Astrocyte of the hippocampus (primary cell): ENCODE measurements around the gene DCHS1.

Experiments used
- DNase-seq: peaks from one replicate; pipeline ENCODE4 v3.0.0; 2011; ENCODE audit warnings: low read depth, low spot score

The DCHS1 gene

GRCh38 chr11:6626971-6627761, 28.4 kb downstream of the DCHS1 start:
- DNase-seq = no peak

- no peak for DNase-seq
Measured at GRCh38 chr11:6625832-6626420, 29.7 kb downstream of the DCHS1 start.

DNA sequence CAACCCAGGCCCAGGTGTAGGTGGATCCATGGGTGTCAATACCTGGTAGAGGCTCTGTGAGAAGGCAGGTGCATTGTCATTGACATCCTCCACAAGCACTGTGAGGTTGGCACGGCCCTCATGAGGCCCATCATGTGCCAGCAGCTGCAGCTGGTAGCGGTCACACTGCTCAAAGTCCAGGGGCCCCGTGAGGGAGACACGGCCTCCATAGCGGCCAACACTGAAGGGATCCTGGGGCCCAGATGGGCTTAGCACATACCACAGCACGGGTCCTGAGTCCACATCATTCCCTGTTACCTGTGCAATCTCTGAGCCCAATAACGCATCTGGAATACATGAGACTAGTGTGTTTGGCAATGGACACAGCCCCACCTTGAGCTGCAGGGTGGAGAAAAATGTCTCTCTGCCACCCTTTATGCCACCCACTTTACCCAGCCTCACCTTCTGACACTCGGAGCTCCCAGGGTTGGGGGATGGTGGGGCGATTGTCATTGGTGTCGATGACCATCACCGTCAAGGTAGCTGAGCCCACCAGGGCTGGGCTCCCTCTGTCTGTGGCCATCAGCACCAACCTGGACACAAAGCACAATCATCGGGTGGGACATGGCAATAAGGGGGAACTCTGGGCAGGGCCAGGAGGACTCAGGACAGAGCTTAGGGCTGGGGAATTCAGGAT, 30.3 kb downstream of the DCHS1 start:
- DNase-seq = no peak

GRCh38 chr11:6623391-6624363, 31.9 kb downstream of the DCHS1 start:
- no peak for DNase-seq

- no peak for DNase-seq
Measured at GRCh38 chr11:6622261-6623171, 33.1 kb downstream of the DCHS1 start.

DNA sequence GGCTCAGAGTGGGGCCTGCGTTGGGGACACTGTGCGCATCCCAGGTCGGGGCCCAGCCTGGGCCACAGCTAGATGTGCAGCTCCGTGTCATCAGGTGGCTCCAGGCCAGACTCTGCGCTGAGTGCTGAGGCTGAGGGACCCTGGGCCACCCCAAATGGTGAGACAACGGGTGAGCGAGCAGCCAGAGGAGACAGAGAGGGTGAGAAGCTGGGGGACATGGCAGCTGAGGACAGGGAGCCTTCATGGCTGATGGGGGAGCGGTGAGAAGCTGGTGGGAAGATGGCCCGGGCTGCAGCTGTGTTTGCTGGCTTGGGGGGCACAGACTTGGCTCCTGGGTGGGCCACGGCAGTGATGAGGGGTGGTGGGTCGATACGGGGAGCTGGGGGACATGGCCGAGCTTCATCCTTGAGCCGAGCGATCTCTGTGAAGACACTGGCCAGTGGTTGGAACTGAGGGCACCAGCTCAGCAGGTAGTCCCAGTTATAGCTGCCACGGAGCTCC, 33.8 kb downstream of the DCHS1 start:
- DNase-seq = no peak

GRCh38 chr11:6620636-6621035, 35.0 kb downstream of the DCHS1 start:
- no peak for DNase-seq

- peak; percentile 97 for DNase-seq
Measured at GRCh38 chr11:6619004-6619745, 36.4 kb downstream of the DCHS1 start, which contains the start of gene TPP1. Gene TPP1, minus strand, starts transcription at chr11:6619422. Its CDS starts 22 bp downstream, at chr11:6619400.

DNA sequence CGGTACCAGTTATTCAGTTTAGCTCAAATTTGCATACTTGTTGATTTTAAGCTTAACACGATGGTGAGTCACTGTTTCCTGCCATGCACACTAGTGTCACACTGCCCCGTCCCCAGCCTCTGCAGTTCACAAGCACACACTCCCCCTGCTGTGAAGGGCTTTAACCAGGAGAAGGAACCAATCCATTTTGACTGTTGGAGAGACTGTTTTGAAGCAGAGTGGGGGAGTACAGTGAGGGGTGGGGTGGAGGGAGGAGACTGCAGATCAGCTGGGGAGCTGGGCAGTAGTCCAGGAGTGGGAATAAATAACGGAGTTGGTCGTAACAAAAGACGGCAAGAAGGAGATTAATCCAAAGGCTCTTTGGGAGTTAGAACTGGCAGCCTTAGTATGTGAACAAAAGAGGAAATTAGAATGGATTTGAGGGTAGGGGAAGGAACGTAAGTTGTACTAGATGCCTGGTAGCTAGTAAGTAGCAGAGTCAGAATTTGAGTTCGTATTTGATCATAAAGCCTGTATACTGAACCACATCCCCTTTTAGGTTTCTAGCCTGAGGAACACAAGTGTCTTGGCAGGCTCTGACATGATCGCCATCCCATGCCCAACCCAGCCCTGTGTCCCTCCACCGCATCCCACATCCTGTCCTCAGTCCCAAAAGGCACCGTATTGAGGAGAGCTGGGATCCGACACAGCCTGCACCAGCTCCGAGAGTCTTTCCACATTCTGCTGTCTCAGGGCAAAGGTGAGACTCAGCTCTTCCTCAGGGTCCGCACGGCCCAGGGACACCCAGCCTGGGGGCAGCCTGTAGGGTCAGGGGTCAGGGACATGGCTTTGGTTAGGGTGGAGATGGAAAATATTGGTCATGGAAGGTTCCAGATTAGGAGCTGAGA, 37.2 kb downstream of the DCHS1 start:
- peak; percentile 89 for DNase-seq

GRCh38 chr11:6617315-6617781, 38.3 kb downstream of the DCHS1 start:
- no peak for DNase-seq

DNA sequence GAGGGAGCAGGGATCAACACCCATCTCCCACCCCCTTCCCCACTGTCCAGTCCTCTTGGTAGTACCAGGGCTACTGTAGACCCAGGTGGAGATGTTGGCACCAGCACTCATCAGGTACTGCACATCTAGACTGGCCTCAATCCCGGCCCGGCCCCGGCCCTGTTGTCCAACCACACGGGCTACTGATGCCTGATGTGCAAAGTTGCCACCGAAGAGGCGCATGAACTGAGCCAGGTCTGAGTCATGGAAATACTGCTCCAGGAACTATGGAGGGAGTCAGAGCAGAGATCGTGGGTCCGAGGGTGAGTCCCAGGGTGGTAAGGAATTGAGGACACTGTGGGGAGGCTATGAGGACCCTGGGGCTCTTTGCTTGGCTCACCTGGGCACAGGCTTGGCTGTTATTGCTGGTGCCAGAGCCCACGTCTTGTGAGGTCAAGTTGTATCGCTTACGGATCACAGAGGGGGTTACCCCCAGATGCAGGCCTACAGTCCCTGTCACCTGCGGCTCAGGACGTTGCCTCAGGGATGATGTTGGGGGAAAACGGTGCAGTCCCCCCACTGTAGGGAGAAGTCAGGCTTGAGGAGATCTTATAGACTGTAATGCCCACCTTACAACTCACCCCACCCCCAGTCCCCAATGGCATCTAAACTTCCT, 38.9 kb downstream of the DCHS1 start:
- no peak for DNase-seq

DNA sequence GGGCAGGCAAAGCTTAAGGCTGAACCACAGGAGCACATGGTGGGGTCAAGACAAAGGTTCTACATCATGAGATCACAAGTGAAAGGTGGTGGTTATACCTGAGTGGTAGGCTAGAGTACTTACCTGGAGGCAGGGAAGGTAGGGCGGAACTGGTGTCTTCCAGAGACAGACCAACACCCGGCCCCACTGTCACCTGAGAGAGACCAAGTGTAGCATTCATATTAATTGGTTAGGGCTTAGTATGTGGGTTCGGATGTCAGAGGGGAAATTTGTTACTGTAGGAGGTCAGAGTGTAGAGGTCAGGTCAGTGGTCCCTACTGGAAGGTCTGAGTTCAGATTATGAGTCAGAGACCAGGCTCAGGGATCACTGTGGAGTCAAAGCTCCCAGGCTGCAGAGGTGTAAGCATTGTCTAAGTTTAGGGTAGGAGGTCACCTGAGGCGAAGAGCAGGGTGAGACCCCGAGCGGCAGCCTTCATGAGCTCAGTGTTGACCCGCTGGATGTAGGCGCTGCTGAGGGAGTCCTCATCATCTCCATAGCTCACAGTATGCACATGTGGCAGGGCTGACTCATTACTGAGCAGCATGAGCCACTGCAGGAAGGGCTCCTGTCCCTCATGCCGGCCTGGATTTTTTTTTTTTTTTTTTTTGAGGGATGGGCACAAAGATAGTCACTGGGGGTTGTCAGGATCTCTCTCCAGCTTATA, 39.6 kb downstream of the DCHS1 start:
- DNase-seq = no peak

GRCh38 chr11:6615046-6615445, 40.6 kb downstream of the DCHS1 start:
- DNase-seq = no peak

DNA sequence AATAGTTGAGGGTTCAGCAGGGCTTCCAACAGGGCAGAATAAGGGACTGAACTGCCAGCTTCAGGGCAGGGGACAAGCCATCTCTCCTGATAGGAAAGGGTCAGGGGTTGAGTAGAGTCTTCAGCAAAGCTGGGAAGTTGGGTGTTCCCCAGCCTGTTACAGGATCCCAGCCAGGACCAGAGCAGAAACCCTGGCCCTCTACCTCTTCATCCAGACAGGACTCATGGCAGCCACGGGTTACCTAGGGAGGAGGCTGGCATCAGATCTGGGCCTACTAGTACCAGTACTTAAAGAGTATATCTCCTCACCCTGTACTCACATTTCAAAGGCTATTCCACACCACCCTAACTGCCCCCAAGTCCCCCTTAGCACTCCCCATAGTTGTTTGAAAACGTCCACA, 41.2 kb downstream of the DCHS1 start:
- no peak for DNase-seq

DNA sequence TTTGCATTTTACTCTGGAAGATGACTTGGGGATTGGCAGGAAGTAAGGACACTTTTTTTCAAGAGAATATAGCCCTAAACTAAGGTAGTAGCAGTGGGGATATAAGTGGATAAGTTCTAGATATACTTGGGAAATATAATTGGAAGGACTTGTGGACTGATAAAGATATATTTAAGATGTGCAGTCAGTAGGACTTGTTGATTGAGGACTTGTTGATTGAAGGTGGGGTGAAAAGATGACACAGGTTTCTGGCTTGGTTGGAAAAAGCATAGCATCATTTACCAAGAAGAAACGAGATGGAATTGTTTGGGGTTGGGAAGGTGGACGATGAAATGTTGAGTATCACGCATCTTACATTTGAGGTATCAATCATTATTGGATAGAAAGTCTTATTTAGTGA, 42.1 kb downstream of the DCHS1 start:
- no peak for DNase-seq

GRCh38 chr11:6612213-6613041, 43.2 kb downstream of the DCHS1 start, which contains the start of gene TAF10:
Gene TAF10, minus strand, starts transcription at chr11:6612216. Its CDS starts 27 bp downstream, at chr11:6612189.
- DNase-seq = peak; percentile 98

GRCh38 chr11:6611963-6612212, 43.7 kb downstream of the DCHS1 start:
- no peak for DNase-seq
